Mesothelial cell of epicardium (in vitro differentiated cells): ENCODE data around the gene NHERF1. TPM values are rescaled to one million over a fixed set of nuclear protein-coding genes. Genes with fewer than 3 reads are reported as not detected.
A peak's percentile ranks its signal among the peaks of the same experiment; 100 is the strongest.

Experiments
- DNase-seq, 2 experiments: peaks; one replicate each; pipeline ENCODE4 v3.0.0; 2021; ENCODE audit warnings: low spot score in 2 of 2; ENCODE audit not compliant: unreplicated experiment in 2 of 2
- H3K27ac Mint-ChIP-seq: 2 replicates; pipeline ENCODE4 v1.8.0; 2021; ENCODE audit warnings: mixed read lengths
- H3K27me3 Mint-ChIP-seq: 2 replicates; pipeline ENCODE4 v1.8.0; 2021; ENCODE audit warnings: low read depth, mixed read lengths
- H3K36me3 Mint-ChIP-seq: 2 replicates; pipeline ENCODE4 v1.8.0; 2021; ENCODE audit warnings: mixed read lengths
- H3K4me1 Mint-ChIP-seq: 2 replicates; pipeline ENCODE4 v1.8.0; 2021; ENCODE audit warnings: mixed read lengths
- H3K4me3 Mint-ChIP-seq: 2 replicates; pipeline ENCODE4 v1.8.0; 2021; ENCODE audit warnings: mild to moderate bottlenecking, moderate library complexity, mixed read lengths
- H3K9me3 Mint-ChIP-seq: 2 replicates; pipeline ENCODE4 v1.8.0; 2021; ENCODE audit warnings: mixed read lengths
- total RNA-seq: library from RNA; stranded (reverse); gene quantifications from 3 replicates; pipeline ENCODE4 v1.2.1, GENCODE V29; 2021
- TF ChIP-seq, protein P1 (sequence below): fragments of 200-600 bp; sonication (generic); IDR thresholded peaks from one replicate; pipeline ENCODE4 v1.5.0; 2021; ENCODE audit warnings: antibody characterized with exemption; ENCODE audit not compliant: unreplicated experiment

The NHERF1 gene
- total RNA-seq, 1 donor from 2014 or later = 34.4 TPM

DNA sequence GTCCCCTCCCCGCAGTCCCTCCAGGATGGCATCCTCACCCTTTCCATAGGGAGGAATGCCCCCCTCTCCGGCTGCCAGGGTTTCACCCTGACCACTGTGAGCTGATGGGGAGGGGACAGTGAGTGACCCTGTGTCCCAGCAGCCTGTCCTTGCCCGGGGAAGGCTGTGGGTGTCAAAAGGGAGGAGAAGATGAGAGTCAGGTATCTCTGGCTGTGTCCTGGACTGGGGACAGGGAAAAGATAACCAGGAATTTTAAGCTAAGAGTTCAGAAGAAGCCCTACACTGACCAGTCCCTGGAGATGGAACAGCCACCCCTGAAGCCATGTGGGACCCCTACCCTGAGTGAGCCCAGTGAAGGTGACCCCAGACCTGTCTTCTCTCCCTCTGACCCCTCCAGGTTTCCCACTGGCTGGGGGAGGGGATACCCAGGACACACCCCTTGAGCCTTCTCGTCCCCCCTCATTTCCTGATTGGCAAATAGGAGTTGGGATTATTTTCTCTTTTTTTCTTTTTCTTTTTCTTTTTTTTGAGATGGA, 16.4 kb downstream of the NHERF1 start:
- Mint-ChIP-seq H3K36me3 (peaks cover 7% of the 10 kb centered on the region), H3K27me3 (no peaks in the 10 kb centered on the region), H3K9me3 (no peaks in the 10 kb centered on the region), H3K4me1 (peaks cover 43% of the 10 kb centered on the region), H3K4me3 (no peak overlapping the region), H3K27ac (no peak overlapping the region)
- TF ChIP-seq, protein P1, sequence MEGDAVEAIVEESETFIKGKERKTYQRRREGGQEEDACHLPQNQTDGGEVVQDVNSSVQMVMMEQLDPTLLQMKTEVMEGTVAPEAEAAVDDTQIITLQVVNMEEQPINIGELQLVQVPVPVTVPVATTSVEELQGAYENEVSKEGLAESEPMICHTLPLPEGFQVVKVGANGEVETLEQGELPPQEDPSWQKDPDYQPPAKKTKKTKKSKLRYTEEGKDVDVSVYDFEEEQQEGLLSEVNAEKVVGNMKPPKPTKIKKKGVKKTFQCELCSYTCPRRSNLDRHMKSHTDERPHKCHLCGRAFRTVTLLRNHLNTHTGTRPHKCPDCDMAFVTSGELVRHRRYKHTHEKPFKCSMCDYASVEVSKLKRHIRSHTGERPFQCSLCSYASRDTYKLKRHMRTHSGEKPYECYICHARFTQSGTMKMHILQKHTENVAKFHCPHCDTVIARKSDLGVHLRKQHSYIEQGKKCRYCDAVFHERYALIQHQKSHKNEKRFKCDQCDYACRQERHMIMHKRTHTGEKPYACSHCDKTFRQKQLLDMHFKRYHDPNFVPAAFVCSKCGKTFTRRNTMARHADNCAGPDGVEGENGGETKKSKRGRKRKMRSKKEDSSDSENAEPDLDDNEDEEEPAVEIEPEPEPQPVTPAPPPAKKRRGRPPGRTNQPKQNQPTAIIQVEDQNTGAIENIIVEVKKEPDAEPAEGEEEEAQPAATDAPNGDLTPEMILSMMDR = no peak
- no peak for DNase-seq

DNA sequence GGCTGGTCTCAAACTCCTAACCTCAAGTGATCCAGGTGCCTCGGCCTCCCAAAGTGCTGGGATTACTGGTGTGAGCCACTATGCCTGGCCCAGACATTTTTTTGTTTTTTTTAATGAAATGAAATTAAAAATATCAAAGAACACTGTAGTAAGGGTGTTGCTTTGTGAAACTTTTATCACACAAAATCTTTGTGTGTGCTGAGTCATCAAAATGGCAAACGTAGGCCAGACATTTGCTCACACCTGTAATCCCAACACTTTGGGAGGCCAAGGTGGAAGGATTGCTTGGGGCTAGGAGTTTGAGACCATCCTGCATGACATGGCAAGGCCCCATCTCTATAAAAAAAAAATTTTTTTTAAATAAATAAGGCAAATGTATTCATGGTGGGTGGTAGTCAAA, 18.0 kb downstream of the NHERF1 start:
- no peaks in the 10 kb centered on the region for H3K9me3 Mint-ChIP-seq
- peaks cover 10% of the 10 kb centered on the region for H3K36me3 Mint-ChIP-seq
- H3K27me3 Mint-ChIP-seq = no peaks in the 10 kb centered on the region
- TF ChIP-seq, protein P1 = no peak
- no peak overlapping the region for H3K27ac Mint-ChIP-seq
- H3K4me3 Mint-ChIP-seq = no peak overlapping the region
- peaks cover 27% of the 10 kb centered on the region for H3K4me1 Mint-ChIP-seq
- no peak for DNase-seq

DNA sequence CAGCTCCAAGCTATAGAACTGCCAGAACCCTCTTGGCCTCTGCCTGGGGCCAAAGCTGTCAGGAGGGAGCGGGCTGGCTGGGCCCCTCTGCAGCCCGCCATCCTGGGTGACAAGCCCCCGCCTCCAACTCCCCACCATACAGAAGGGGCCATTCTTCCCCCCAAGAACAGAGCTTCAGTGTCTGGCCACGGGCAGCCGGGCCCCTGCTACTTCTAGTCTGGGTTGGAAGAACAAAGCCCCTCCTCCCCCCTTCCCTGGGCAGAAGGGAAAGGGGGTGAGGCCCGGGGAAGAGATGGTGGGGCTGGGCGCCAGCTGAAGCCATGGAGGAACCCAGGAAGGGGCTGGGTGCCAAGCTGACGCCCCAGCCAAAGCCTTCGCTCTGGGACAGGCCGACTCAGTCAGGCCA, 18.7 kb downstream of the NHERF1 start:
- no peak for DNase-seq
- H3K4me1 Mint-ChIP-seq = peaks cover 23% of the 10 kb centered on the region
- no peak overlapping the region for H3K4me3 Mint-ChIP-seq
- no peak overlapping the region for H3K27ac Mint-ChIP-seq
- H3K9me3 Mint-ChIP-seq = no peaks in the 10 kb centered on the region
- peaks cover 10% of the 10 kb centered on the region for H3K36me3 Mint-ChIP-seq
- TF ChIP-seq, protein P1 = no peak
- no peaks in the 10 kb centered on the region for H3K27me3 Mint-ChIP-seq

DNA sequence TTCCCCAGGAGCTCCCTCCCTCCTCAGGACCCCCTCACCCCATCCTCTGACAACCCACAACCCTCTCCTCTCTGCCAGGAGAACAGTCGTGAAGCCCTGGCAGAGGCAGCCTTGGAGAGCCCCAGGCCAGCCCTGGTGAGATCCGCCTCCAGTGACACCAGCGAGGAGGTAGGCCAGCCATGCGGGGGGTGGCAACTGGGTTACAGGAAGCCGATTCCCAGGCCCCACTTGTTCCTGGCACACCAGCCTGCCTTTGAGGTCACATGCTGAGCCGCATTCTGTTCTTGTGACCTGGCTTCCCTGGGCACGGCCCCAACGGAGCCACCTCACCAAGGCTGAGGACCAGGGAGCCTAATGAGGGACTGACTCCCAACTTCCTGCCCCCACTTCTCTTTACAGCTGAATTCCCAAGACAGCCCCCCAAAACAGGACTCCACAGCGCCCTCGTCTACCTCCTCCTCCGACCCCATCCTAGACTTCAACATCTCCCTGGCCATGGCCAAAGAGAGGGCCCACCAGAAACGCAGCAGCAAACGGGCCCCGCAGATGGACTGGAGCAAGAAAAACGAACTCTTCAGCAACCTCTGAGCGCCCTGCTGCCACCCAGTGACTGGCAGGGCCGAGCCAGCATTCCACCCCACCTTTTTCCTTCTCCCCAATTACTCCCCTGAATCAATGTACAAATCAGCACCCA, 19.8 kb downstream of the NHERF1 start:
- no peak for DNase-seq
- H3K27me3 Mint-ChIP-seq = no peaks in the 10 kb centered on the region
- peaks cover 15% of the 10 kb centered on the region for H3K36me3 Mint-ChIP-seq
- peaks cover 20% of the 10 kb centered on the region for H3K4me1 Mint-ChIP-seq
- no peak overlapping the region for H3K4me3 Mint-ChIP-seq
- TF ChIP-seq, protein P1 = no peak
- H3K27ac Mint-ChIP-seq = peak overlapping the region; percentile 8
- H3K9me3 Mint-ChIP-seq = no peaks in the 10 kb centered on the region

DNA sequence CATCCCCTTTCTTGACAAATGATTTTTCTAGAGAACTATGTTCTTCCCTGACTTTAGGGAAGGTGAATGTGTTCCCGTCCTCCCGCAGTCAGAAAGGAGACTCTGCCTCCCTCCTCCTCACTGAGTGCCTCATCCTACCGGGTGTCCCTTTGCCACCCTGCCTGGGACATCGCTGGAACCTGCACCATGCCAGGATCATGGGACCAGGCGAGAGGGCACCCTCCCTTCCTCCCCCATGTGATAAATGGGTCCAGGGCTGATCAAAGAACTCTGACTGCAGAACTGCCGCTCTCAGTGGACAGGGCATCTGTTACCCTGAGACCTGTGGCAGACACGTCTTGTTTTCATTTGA, 20.3 kb downstream of the NHERF1 start:
- H3K36me3 Mint-ChIP-seq = peaks cover 15% of the 10 kb centered on the region
- H3K27ac Mint-ChIP-seq = peak overlapping the region; percentile 8
- no peak overlapping the region for H3K4me3 Mint-ChIP-seq
- H3K4me1 Mint-ChIP-seq = peaks cover 19% of the 10 kb centered on the region
- no peak for DNase-seq
- no peaks in the 10 kb centered on the region for H3K9me3 Mint-ChIP-seq
- no peaks in the 10 kb centered on the region for H3K27me3 Mint-ChIP-seq
- TF ChIP-seq, protein P1 = no peak
